H1 (cell line): ENCODE measurements around the gene LIN28B. TPM values are rescaled to one million over a fixed set of nuclear protein-coding genes. Genes with fewer than 3 reads are reported as not detected.

ENCODE experiments used
- CHD7 ChIP-seq: fragments of 300-600 bp; sonication (generic); IDR thresholded peaks from 2 replicates; pipeline ENCODE4 v1.7.1; 2012; ENCODE audit warnings: low read length, moderate library complexity, mild to moderate bottlenecking, inconsistent platforms; ENCODE audit not compliant: insufficient replicate concordance
- polyA plus RNA-seq, 7 experiments: library from polyadenylated mRNA; depleted of rRNA in 3 of 7; stranded (reverse) in 5 of 7; unstranded in 2 of 7; fragments of >200 nt in 5 of 7; fragments of 200-250 nt in 2 of 7; gene quantifications; 1 replicate in 5 of 7; 2 replicates in 1 of 7; 4 replicates in 1 of 7; pipeline versions ENCODE4 v1.2.1 to v1.2.3, GENCODE V29; 2011 to 2013; ENCODE audit warnings: missing spikeins in 2 of 7, mixed read lengths in 2 of 7
- total RNA-seq: library from RNA; stranded (reverse); fragmentation: NEBNext Ultra II Directional; extraction: Animal tissue kit (Norgen Biotek cat#: 25700); gene quantifications from 2 replicates; pipeline ENCODE4 v1.2.1, GENCODE V29; 2021

The LIN28B gene
- total and polyA plus RNA-seq, 2 of the 8 experiments (the other 6 are each of a cell fraction or from before 2014, with no cell fraction given): 27.4 to 94.7 TPM

GRCh38 chr6:105001063-105001462 lies 44.2 kb downstream of the LIN28B start (continued):
- TF ChIP-seq CHD7: no peak
